Stimulated activated naive CD8-positive, alpha-beta T cell treated with anti-CD3 and anti-CD28 coated beads, Interleukin-15, Interleukin-2, amounts not matched to agents 100 U/mL and 50 U/mL, for 24 hours (primary cell): ENCODE results near the gene ANKRD2.
A peak's percentile ranks its signal among the peaks of the same experiment; 100 is the strongest.
"Not testable (repeated sequence)": the region's sequence is repeated elsewhere in the genome, so short reads cannot be mapped to it uniquely, and the experiment has no call there.

ENCODE experiments used
- ATAC-seq: fragments of 150-1000 bp; cut with Tn5 transposase; one replicate; pipeline ENCODE4 v1.10.0; 2021
- DNase-seq: peaks from one replicate; pipeline ENCODE4 v3.0.0; 2021

The ANKRD2 gene

GRCh38 chr10:97572214-97572989, at the start of gene ANKRD2:
TSS of gene ANKRD2 (plus strand) at chr10:97572779. CDS start at chr10:97572789, 10 bp downstream.
- DNase-seq (peak; percentile 68), ATAC-seq (peak; percentile 66)

GRCh38 chr10:97522937-97523336, 49.6 kb upstream of the ANKRD2 start:
- ATAC-seq (no peak), DNase-seq (no peak)

GRCh38 chr10:97525086-97525485, 47.5 kb upstream of the ANKRD2 start:
- no peak for DNase-seq
- ATAC-seq, result no peak

- no peak for DNase-seq
- ATAC-seq, result no peak
Measured at GRCh38 chr10:97525683-97526110, 46.9 kb upstream of the ANKRD2 start.

- not testable (repeated sequence) for ATAC-seq, DNase-seq
Measured at GRCh38 chr10:97528876-97529275, 43.7 kb upstream of the ANKRD2 start.

GRCh38 chr10:97529685-97530465, 42.7 kb upstream of the ANKRD2 start:
- DNase-seq (no peak), ATAC-seq (no peak)

- DNase-seq (no peak), ATAC-seq (no peak)
Measured at GRCh38 chr10:97531401-97531986, 41.1 kb upstream of the ANKRD2 start.

- peak; percentile 28 for ATAC-seq
- DNase-seq, result no peak
Measured at GRCh38 chr10:97532935-97533671, 39.5 kb upstream of the ANKRD2 start.

- no peak for ATAC-seq
Measured at GRCh38 chr10:97533888-97534287, 38.7 kb upstream of the ANKRD2 start.

GRCh38 chr10:97534746-97535367, 37.7 kb upstream of the ANKRD2 start:
- peak; percentile 50 for DNase-seq
- peak; percentile 61 for ATAC-seq

More at GRCh38 chr10:97533888-97534287, 38.7 kb upstream of the ANKRD2 start:
- no peak for DNase-seq

GRCh38 chr10:97537186-97537869, 35.3 kb upstream of the ANKRD2 start:
- no peak for DNase-seq
- ATAC-seq, result no peak

GRCh38 chr10:97538411-97538810, 34.2 kb upstream of the ANKRD2 start:
- DNase-seq (no peak), ATAC-seq (no peak)

GRCh38 chr10:97538839-97539238, 33.7 kb upstream of the ANKRD2 start:
- ATAC-seq (no peak), DNase-seq (no peak)

- no peak for DNase-seq
- ATAC-seq, result no peak
Measured at GRCh38 chr10:97539523-97540200, 32.9 kb upstream of the ANKRD2 start.

- DNase-seq (no peak), ATAC-seq (no peak)
Measured at GRCh38 chr10:97540669-97541500, 31.7 kb upstream of the ANKRD2 start.

GRCh38 chr10:97542169-97543024, 30.2 kb upstream of the ANKRD2 start:
- peak; percentile 72 for ATAC-seq
- peak; percentile 61 for DNase-seq

- peak; percentile 74 for DNase-seq
Measured at GRCh38 chr10:97543025-97543546, 29.5 kb upstream of the ANKRD2 start.

More at GRCh38 chr10:97543025-97543546, 29.5 kb upstream of the ANKRD2 start:
- peak; percentile 94 for ATAC-seq
